Left hindlimb (tissue), 1 donor: ENCODE results near the gene ZNF286A.
"Not testable (repeated sequence)": the region's sequence is repeated elsewhere in the genome, so short reads cannot be mapped to it uniquely, and the experiment has no call there.

ENCODE experiments used
- DNase-seq: peaks from one replicate; pipeline ENCODE4 v3.0.0-alpha.2; 2018

The ZNF286A gene

DNA sequence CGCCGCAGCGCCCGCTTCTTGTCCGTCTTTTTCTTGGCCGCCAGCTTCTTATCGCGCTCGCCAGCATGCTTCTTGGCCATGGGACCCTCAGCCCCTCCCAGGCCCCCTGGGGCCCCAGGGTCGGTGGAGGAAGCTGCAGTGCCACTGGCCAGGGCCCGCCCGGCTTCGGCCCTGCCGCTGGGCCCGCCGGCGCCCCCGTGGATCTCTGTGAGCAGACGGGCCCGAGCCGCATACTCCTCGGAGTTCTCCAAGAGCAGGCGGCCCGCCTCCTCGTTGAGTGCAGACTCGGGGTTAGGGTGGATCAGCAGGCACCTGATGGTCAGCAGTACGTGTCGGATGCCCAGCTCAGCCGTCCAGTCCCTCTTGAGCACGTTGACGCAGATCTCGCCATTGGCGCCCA, 4.7 kb downstream of the ZNF286A start:
- DNase-seq, result not testable (repeated sequence)

DNA sequence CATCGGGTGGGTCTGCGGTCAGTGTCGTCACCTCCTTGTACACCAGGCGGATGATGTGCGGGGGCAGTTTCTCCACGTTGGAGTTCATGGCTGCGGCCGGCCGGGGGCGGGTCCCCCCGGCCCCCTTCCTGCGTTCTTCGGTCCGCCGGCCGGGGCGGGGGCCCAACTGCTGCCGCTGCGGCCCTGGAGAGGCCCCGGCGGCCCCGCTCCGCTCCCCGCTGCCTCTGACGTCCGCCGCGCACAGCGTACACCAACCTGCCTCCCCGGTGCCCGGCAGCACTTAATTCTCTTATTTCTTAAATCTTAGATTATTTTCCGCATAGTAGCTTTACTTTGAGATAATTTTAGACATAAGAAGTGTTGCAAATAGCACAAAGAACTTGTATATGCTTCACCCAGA, 5.3 kb downstream of the ZNF286A start:
- not testable (repeated sequence) for DNase-seq

- DNase-seq, result not testable (repeated sequence)
Observed at GRCh38 chr17:15708879-15709278, 9.3 kb downstream of the ZNF286A start.

DNA sequence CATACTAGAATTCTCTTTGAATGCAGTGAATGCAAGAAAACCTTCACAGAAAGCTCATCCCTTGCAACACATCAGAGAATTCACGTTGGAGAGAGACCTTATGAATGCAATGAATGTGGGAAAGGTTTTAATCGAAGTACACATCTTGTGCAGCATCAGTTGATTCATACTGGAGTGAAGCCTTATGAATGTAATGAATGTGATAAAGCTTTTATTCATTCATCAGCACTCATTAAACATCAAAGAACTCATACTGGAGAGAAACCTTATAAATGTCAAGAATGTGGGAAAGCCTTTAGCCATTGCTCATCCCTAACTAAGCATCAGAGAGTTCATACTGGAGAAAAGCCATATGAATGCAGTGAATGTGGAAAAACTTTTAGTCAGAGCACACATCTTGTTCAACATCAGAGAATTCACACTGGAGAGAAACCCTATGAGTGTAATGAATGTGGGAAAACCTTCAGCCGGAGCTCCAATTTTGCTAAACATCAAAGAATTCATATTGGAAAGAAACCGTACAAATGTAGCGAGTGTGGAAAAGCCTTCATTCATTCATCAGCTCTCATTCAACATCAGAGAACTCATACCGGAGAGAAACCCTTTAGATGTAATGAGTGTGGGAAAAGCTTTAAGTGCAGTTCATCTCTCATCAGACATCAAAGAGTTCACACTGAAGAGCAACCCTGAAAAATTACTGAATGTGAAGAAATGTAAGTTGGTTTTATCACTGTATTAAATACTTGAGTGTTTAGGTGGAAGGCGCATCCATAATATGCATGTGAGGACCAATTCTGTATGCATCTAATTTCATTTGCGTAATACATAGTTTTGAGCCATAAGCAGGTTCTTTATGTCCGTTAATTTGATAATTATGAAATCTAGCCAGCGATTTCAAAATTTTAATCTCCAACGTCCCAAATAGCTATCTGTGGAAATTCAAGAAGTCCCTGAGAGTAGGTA, 17.3 kb downstream of the ZNF286A start:
- not testable (repeated sequence) for DNase-seq

DNA sequence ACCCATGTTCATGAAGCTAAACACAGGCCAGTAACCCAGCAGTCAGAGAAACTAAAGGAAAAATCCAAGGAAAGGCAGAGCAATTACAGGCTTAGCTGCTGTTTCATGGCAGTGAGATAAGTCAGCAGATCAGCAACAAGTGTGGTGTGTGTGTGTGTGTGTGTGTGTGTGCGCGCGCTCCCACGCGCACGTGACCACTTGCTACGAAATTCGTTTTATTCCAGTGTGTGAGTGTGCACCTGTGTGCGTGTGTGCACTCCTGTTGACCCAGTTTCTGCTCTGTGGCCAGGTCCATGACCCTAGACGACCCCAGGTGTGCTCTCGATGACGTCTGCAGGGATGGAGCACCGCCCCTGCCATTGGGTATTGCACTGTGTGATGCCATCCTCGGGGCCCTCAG, 31.0 kb downstream of the ZNF286A start:
- DNase-seq, result not testable (repeated sequence)

- DNase-seq, result not testable (repeated sequence)
Observed at GRCh38 chr17:15731900-15732299, 32.3 kb downstream of the ZNF286A start, which contains the start of gene TBC1D26. TBC1D26 (plus strand) TSS chr17:15732283; CDS start chr17:15735349, 3,066 bp downstream.

DNA sequence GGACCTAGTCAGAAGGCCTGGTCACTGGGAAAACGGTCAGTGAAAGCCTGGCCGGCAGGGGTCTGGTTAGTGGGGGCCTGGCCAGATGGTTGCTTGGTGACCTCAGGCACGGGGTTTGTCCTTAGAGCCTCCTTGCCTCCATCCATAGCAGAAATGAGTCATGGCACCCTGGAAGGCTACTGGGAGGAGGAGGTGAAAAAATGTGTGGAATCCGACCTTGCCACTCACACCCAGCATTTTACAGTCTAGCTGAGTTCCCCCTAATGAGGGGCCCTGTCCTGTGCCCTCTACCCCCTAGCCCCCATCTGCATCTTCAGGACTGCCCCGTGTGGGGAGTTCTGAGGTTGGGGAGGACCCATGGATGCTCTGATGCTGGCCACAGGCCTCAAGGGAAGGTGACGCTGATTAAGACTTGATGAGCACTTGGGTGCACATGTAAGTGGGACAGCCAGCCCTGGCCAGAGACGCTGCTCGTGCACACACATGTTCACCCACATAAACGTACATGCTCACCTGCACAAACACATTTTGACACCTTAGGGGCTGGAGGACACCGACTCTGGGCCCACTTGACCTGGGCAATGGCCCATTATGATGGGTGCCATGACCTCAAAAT, 33.7 kb downstream of the ZNF286A start:
- DNase-seq, result not testable (repeated sequence)

DNA sequence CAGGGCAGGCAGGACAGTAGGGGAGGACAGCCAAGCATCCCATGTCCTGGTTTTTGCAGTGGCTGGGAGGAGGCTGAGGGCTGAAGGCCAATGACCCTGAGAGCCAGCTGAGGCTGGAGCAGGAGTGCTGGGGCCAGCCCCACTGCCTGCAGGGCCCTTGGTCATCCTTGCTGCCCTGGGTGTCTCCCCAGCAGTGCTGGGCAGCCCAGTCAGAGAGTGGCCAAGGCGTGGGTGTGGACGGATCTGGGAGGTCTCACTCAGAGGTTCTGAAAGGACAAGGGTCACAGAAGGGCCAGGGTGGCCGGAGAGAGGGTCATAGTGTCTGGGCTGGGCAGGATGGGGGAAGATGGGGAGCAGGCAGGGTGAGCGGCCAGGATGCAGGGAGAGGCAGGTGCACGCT, 37.0 kb downstream of the ZNF286A start:
- not testable (repeated sequence) for DNase-seq

- DNase-seq, result no peak
Observed at GRCh38 chr17:15738066-15738465, 38.5 kb downstream of the ZNF286A start.

- DNase-seq, result not testable (repeated sequence)
Observed at GRCh38 chr17:15739259-15739658, 39.7 kb downstream of the ZNF286A start.

GRCh38 chr17:15740041-15740440, 40.5 kb downstream of the ZNF286A start:
- not testable (repeated sequence) for DNase-seq

DNA sequence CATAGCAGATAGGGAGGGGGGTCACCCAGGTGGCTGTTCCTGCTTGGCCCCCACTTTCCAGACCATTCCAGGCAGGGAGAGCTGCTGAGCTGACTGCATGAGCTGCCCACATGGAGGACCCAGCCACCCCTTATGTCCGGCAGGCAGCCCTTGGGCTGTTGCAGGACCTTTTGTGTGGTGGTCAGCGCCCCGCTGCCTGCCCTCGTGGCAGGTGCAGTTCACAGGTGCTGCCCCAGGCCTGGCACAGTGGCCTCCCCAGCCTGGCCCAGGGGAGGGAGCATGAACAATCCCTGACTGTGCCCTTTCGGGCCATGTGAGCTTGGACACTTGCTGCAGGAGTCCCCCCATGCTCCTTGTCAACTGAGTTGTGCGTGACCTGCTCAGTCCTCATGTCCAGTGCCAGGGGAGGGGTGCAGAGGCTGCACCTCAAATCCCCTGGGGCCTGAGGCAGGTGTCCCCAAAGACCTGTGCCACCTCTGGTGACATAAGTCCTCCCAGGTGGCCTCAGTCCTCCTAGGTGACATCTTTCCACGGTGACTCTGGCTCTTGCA, 41.1 kb downstream of the ZNF286A start:
- no peak for DNase-seq

DNA sequence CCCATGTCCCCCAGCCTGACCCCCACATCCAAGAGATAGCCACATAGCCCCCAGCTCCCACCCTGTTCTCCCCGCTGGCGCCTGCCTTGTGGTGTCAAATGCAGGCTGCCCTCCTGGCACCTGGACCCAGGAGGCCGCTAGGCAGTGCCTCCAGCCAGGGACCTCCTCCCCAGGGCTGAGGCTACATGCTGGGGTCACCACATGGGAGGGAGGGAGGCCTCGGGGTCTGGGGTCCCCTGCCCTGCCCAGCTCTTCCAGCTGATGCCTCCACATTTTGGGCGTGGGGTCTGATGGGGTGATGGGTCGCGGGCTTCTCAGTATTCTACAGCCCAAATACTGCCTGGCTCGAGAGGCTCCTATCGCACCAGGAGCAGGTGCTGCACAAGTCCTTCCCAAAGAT, 42.1 kb downstream of the ZNF286A start:
- DNase-seq, result no peak

- no peak for DNase-seq
Observed at GRCh38 chr17:15742051-15742795, 42.7 kb downstream of the ZNF286A start.

- DNase-seq, result no peak
Observed at GRCh38 chr17:15742921-15743320, 43.4 kb downstream of the ZNF286A start.

GRCh38 chr17:15744074-15744676, 44.6 kb downstream of the ZNF286A start:
- DNase-seq, result no peak

DNA sequence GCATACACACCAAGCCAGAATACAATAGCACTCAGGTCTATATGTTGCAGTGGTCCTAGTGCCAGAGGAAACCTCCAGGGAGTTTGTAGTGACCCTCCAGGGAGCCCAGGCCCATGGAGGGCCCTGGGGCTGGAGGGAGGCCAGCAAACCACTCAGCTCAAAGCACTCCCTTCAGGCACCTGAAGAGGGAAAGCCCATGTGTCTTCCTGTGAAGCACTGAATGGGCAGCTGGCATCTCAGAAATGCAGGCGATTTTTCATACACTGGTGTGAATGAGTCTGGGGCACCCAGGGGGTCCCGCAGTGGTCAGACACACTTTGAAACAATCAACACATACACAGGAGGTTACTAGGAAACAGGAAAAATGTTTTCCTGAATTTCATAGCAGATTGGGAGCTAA, 45.3 kb downstream of the ZNF286A start:
- DNase-seq, result no peak

- not testable (repeated sequence) for DNase-seq
Observed at GRCh38 chr17:15749403-15749802, 49.9 kb downstream of the ZNF286A start.

DNA sequence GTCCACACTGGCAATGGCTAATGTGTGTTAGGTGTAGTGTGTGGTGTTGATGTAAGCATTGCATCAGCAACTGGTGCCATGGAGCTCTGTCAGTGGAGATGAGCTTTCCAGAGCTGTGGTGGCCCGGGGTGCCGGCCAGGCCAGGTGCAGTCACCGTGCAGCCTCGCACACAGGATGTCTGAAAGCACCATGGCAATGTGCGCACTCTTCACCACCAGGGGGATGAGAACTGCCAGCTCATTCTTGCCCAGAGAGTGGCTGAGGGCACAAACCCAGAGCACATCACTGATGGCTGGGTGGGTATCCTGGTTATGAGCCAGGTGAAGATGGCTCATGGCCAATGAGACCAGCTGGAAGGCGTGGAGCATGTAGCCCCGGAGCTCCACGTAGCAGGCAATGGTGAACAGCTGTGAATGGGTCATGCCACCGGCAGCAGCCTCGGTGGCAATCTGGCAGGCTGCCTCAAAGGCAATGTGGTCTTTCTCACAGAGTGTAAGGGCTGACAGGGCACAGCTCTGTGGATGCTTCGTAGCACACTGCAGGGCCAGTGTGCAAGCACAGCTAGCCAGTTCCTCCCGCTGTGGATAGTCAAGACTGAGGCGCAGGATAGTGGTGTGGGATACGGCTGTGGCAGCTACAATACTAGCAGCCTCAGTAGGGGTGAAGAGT, 69.4 kb downstream of the ZNF286A start:
- not testable (repeated sequence) for DNase-seq
